HCT116 (cell line): ENCODE measurements around the gene CCDC40. TPM values are rescaled to one million over a fixed set of nuclear protein-coding genes. Genes with fewer than 3 reads are reported as not detected.

Experiments used
- ATAC-seq: fragments of 200-7000 bp; cut with Tn5 transposase; 2 replicates; pipeline ENCODE4 v1.9.1; 2020; ENCODE audit warnings: mild to moderate bottlenecking, moderate library complexity
- BruUV-seq: library from RNA; stranded (reverse); fragments of 400-500 nt; replicated peaks from 2 replicates; lab custom pipeline; 2021; lab: Mats Ljungman, UMichigan
- CTCF ChIA-PET: fragments of 300-600 bp; sonication (Branson Sonifier 250); formaldehyde crosslinking; loops from one replicate; lab custom pipeline; 2021; ENCODE audit warnings: antibody characterized with exemption; lab: Charles Lee
- POLR2A ChIA-PET: fragments of 300-600, 350-600 bp; sonication (Branson Sonifier 250); formaldehyde crosslinking; loops from one replicate; lab custom pipeline; 2021; ENCODE audit warnings: antibody characterized with exemption; lab: Charles Lee
- RAD21 ChIA-PET, 2 experiments: fragments of 300-600 bp; sonication (Branson Sonifier 250); formaldehyde crosslinking; loops; one replicate each; lab custom pipeline; 2023; ENCODE audit warnings: low total read pairs in 2 of 2; ENCODE audit not compliant: uncharacterized antibody in 2 of 2, unreplicated experiment in 2 of 2, low non-redundant PET in 1 of 2; lab: Charles Lee
- DNase-seq: peaks from one replicate; pipeline ENCODE4 v3.0.0-alpha.2; 2010; ENCODE audit warnings: low read depth, low spot score
- H2AFZ ChIP-seq: fragments of 200-600 bp; shearing (Covaris generic), sonication (generic); 2 replicates; pipeline ENCODE4 v1.6.1; 2017; ENCODE audit warnings: low read depth, mixed run types, mixed read lengths, antibody characterized with exemption, low read length; ENCODE audit not compliant: poor library complexity, severe bottlenecking
- H3K27ac ChIP-seq: 2 replicates; pipeline ENCODE4 v1.5.1; 2012; ENCODE audit warnings: low read depth, low read length
- H3K27me3 ChIP-seq: fragments of 200-600 bp; sonication (generic); 2 replicates; pipeline ENCODE4 v1.6.1; 2016; ENCODE audit warnings: mixed run types, low read length, mixed read lengths; ENCODE audit not compliant: insufficient read depth
- H3K36me3 ChIP-seq, 2 experiments: fragments of 200-500 bp in 1 of 2; fragments of 200-600 bp in 1 of 2; sonication (Bioruptor generic) in 1 of 2; sonication (generic) in 1 of 2; 2 replicates each; pipeline versions ENCODE4 v1.5.1 to v1.6.1; 2014 to 2016; ENCODE audit warnings: low read length in 2 of 2, inconsistent platforms in 1 of 2, mixed read lengths in 1 of 2, mixed run types in 1 of 2; ENCODE audit not compliant: insufficient read depth in 2 of 2, control insufficient read depth in 1 of 2
- H3K4me1 ChIP-seq, 2 experiments: fragments of 200-600 bp in 1 of 2; sonication (generic) in 1 of 2; 2 replicates each; pipeline versions ENCODE4 v1.5.1 to v1.6.1; 2012 to 2017; ENCODE audit warnings: low read length in 2 of 2, inconsistent platforms in 1 of 2, mild to moderate bottlenecking in 1 of 2, mixed read lengths in 1 of 2, mixed run types in 1 of 2, moderate library complexity in 1 of 2; ENCODE audit not compliant: insufficient read depth in 2 of 2, control insufficient read depth in 1 of 2
- H3K4me2 ChIP-seq: fragments of 200-600 bp; sonication (generic); 2 replicates; pipeline ENCODE4 v1.6.1; 2017; ENCODE audit warnings: mixed run types, low read length, mixed read lengths
- H3K4me3 ChIP-seq, 2 experiments: fragments of 200-600 bp in 1 of 2; sonication (generic) in 1 of 2; replicated peaks in 1 of 2; 2 replicates each; pipeline ENCODE4 v1.5.1; 2011 to 2016; ENCODE audit warnings: low read length in 2 of 2, control low read depth in 1 of 2, low read depth in 1 of 2, mild to moderate bottlenecking in 1 of 2, mixed read lengths in 1 of 2, mixed run types in 1 of 2
- H3K79me2 ChIP-seq: fragments of 200-600 bp; sonication (generic); 2 replicates; pipeline ENCODE4 v1.6.1; 2017; ENCODE audit warnings: mild to moderate bottlenecking, mixed run types, low read length, moderate library complexity, mixed read lengths; ENCODE audit not compliant: insufficient read depth
- H3K9ac ChIP-seq: fragments of 200-600 bp; sonication (generic); 2 replicates; pipeline ENCODE4 v1.6.1; 2016; ENCODE audit warnings: low read length, mixed read lengths
- H3K9me2 ChIP-seq: fragments of 200-600 bp; sonication (generic), shearing (Covaris generic); 2 replicates; pipeline ENCODE4 v1.6.1; 2017; ENCODE audit warnings: mixed run types, mild to moderate bottlenecking, moderate library complexity; ENCODE audit not compliant: insufficient read depth
- H3K9me3 ChIP-seq, 2 experiments: fragments of 200-500 bp in 1 of 2; fragments of 200-600 bp in 1 of 2; sonication (Bioruptor generic) in 1 of 2; sonication (generic) in 1 of 2; 2 replicates each; pipeline ENCODE4 v1.6.1; 2014 to 2017; ENCODE audit warnings: low read length in 2 of 2, mixed read lengths in 2 of 2, inconsistent platforms in 1 of 2, low read depth in 1 of 2, mild to moderate bottlenecking in 1 of 2, mixed run types in 1 of 2, moderate library complexity in 1 of 2; ENCODE audit not compliant: control insufficient read depth in 1 of 2, insufficient read depth in 1 of 2
- H4K20me1 ChIP-seq: fragments of 200-600 bp; sonication (generic), shearing (Covaris generic); 2 replicates; pipeline ENCODE4 v1.6.1; 2017; ENCODE audit warnings: mixed run types, mild to moderate bottlenecking, moderate library complexity; ENCODE audit not compliant: insufficient read depth
- ATF3 ChIP-seq: IDR thresholded peaks from 2 replicates; pipeline ENCODE4 v1.6.1; 2012
- CBX3 ChIP-seq: IDR thresholded peaks from 2 replicates; pipeline ENCODE4 v1.6.1; 2012; ENCODE audit warnings: low read depth
- CEBPB ChIP-seq: IDR thresholded peaks from 2 replicates; pipeline ENCODE4 v1.6.1; 2012; ENCODE audit warnings: low read depth
- EGR1 ChIP-seq: IDR thresholded peaks from 2 replicates; pipeline ENCODE4 v1.6.1; 2012; ENCODE audit warnings: low read depth
- ELF1 ChIP-seq: IDR thresholded peaks from 2 replicates; pipeline ENCODE4 v1.6.1; 2012; ENCODE audit warnings: low read depth, borderline replicate concordance
- EZH2phosphoT487 ChIP-seq: fragments of 200-600 bp; IDR thresholded peaks from 2 replicates; pipeline ENCODE4 v1.6.1; 2018; ENCODE audit warnings: antibody characterized with exemption, borderline replicate concordance
- JUND ChIP-seq: IDR thresholded peaks from 2 replicates; pipeline ENCODE4 v1.6.1; 2012
- MAX ChIP-seq: IDR thresholded peaks from 2 replicates; pipeline ENCODE4 v1.6.1; 2012
- POLR2A ChIP-seq: IDR thresholded peaks from 2 replicates; pipeline ENCODE4 v1.7.0; 2011; ENCODE audit warnings: borderline replicate concordance; ENCODE audit not compliant: insufficient read depth, insufficient read length; ENCODE audit errors: extremely low read depth
- POLR2AphosphoS5 ChIP-seq: IDR thresholded peaks from 2 replicates; pipeline ENCODE4 v1.6.1; 2011; ENCODE audit warnings: mild to moderate bottlenecking, low read depth, low read length, moderate library complexity
- RAD21 ChIP-seq: IDR thresholded peaks from 2 replicates; pipeline ENCODE4 v1.6.1; 2012; ENCODE audit warnings: low read depth, mild to moderate bottlenecking
- SP1 ChIP-seq: IDR thresholded peaks from 2 replicates; pipeline ENCODE4 v1.6.1; 2012; ENCODE audit warnings: low read depth
- SRF ChIP-seq: IDR thresholded peaks from 2 replicates; pipeline ENCODE4 v1.6.1; 2012; ENCODE audit warnings: low read depth
- TCF7L2 ChIP-seq: IDR thresholded peaks from 2 replicates; pipeline ENCODE4 v1.7.0; 2011; ENCODE audit warnings: borderline replicate concordance, inconsistent platforms; ENCODE audit not compliant: insufficient read depth, insufficient read length; ENCODE audit errors: extremely low read depth
- YY1 ChIP-seq: IDR thresholded peaks from 2 replicates; pipeline ENCODE4 v1.6.1; 2011; ENCODE audit warnings: low read length, low read depth, moderate library complexity, mild to moderate bottlenecking; ENCODE audit not compliant: insufficient replicate concordance; ENCODE audit errors: extremely low read depth
- ZBTB33 ChIP-seq: IDR thresholded peaks from 2 replicates; pipeline ENCODE4 v1.6.1; 2011; ENCODE audit warnings: mild to moderate bottlenecking, low read length, moderate library complexity; ENCODE audit not compliant: insufficient replicate concordance; ENCODE audit errors: extremely low read depth
- ZNF274 ChIP-seq: fragments of 200-500 bp; sonication (Bioruptor generic); IDR thresholded peaks from 2 replicates; pipeline ENCODE4 v1.6.1; 2014; ENCODE audit warnings: mild to moderate bottlenecking, low read depth, low read length, inconsistent platforms
- intact Hi-C: fragments of 100-400 bp; cut with micrococcal nuclease; formaldehyde crosslinking; loops from 2 replicates; pipeline ENCODE4 v1.10.0; 2022
- total RNA-seq: library from RNA; stranded (reverse); gene quantifications from one replicate; pipeline ENCODE4 v1.2.1, GENCODE V29; 2021; ENCODE audit not compliant: unreplicated experiment
- TF ChIP-seq, protein P1 (sequence below), 3 experiments: fragments of 200-600 bp in 1 of 3; sonication (generic) in 1 of 3; IDR thresholded peaks in 2 of 3; conservative IDR thresholded peaks in 1 of 3; 2 replicates each; pipeline ENCODE4 v1.5.1; 2012 to 2017; ENCODE audit warnings: low read depth in 2 of 3, low read length in 2 of 3, antibody characterized with exemption in 1 of 3, borderline replicate concordance in 1 of 3, control low read depth in 1 of 3, mild to moderate bottlenecking in 1 of 3, mixed read lengths in 1 of 3, mixed run types in 1 of 3, moderate library complexity in 1 of 3; ENCODE audit not compliant: insufficient read depth in 1 of 3
- TF ChIP-seq, protein P2 (sequence below): IDR thresholded peaks from 2 replicates; pipeline ENCODE4 v1.6.1; 2012; ENCODE audit warnings: low read depth

CCDC40 gene
- total RNA-seq, 1 experiment from 2014 or later = 10.3 TPM

DNA sequence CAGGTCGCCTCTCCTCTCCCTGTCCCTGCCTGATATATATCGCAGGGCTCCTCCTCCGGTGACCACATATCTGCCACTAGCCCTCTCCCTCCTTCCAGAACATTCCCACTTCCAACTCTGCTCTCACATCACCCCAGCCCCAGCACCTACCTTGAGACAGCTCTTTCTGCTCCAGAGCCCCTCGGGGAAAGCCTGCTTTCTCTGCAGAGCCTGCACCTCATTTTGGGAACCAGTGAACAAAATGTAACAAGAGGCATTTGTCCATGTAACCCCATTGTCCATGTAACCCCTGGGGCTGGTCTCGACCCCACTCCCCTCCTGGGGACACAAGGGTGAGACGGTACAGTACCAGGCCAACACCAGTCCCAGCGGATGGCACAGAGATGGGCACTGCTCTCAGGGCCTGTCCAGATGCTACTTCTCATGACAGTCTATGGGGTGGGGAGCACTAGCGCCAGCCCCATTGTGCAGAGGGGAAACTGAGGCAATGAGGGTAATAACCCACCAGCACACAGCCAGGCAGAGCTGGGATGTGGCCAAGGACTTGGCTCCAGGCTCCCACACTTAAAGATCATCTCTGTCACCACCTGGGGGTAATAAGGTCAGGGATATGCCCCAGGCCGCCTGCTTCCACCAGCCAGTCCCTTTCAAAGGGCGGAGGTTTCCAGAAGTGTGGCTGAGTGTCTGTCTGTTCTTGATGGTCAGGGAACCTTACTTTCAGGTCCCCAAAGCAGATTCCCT, 43.6 kb upstream of the CCDC40 start:
- TF ChIP-seq ZBTB33 = no peak
- no peak for TF ChIP-seq YY1
- no peak for TF ChIP-seq RAD21
- TF ChIP-seq ELF1 = no peak
- TF ChIP-seq, protein P1, sequence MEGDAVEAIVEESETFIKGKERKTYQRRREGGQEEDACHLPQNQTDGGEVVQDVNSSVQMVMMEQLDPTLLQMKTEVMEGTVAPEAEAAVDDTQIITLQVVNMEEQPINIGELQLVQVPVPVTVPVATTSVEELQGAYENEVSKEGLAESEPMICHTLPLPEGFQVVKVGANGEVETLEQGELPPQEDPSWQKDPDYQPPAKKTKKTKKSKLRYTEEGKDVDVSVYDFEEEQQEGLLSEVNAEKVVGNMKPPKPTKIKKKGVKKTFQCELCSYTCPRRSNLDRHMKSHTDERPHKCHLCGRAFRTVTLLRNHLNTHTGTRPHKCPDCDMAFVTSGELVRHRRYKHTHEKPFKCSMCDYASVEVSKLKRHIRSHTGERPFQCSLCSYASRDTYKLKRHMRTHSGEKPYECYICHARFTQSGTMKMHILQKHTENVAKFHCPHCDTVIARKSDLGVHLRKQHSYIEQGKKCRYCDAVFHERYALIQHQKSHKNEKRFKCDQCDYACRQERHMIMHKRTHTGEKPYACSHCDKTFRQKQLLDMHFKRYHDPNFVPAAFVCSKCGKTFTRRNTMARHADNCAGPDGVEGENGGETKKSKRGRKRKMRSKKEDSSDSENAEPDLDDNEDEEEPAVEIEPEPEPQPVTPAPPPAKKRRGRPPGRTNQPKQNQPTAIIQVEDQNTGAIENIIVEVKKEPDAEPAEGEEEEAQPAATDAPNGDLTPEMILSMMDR (IDR thresholded peaks at IDR 0.05 in 2 of 3, conservative IDR thresholded peaks at IDR 0.05 in 1 of 3; ENCODE audit: borderline replicate concordance in 1 of 3, insufficient read depth in 1 of 3, low read depth in 2 of 3, low read length in 2 of 3) = no peak
- TF ChIP-seq POLR2AphosphoS5 = no peak
- no peak for TF ChIP-seq CEBPB
- TF ChIP-seq, protein P2, sequence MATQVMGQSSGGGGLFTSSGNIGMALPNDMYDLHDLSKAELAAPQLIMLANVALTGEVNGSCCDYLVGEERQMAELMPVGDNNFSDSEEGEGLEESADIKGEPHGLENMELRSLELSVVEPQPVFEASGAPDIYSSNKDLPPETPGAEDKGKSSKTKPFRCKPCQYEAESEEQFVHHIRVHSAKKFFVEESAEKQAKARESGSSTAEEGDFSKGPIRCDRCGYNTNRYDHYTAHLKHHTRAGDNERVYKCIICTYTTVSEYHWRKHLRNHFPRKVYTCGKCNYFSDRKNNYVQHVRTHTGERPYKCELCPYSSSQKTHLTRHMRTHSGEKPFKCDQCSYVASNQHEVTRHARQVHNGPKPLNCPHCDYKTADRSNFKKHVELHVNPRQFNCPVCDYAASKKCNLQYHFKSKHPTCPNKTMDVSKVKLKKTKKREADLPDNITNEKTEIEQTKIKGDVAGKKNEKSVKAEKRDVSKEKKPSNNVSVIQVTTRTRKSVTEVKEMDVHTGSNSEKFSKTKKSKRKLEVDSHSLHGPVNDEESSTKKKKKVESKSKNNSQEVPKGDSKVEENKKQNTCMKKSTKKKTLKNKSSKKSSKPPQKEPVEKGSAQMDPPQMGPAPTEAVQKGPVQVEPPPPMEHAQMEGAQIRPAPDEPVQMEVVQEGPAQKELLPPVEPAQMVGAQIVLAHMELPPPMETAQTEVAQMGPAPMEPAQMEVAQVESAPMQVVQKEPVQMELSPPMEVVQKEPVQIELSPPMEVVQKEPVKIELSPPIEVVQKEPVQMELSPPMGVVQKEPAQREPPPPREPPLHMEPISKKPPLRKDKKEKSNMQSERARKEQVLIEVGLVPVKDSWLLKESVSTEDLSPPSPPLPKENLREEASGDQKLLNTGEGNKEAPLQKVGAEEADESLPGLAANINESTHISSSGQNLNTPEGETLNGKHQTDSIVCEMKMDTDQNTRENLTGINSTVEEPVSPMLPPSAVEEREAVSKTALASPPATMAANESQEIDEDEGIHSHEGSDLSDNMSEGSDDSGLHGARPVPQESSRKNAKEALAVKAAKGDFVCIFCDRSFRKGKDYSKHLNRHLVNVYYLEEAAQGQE = no peak
- TF ChIP-seq EZH2phosphoT487 = no peak
- TF ChIP-seq ATF3 = no peak
- TF ChIP-seq CBX3 = no peak
- TF ChIP-seq MAX = no peak
- no peak for TF ChIP-seq JUND
- TF ChIP-seq EGR1 = no peak
- no peak for TF ChIP-seq ZNF274
- TF ChIP-seq TCF7L2 = no peak
- TF ChIP-seq POLR2A = no peak
- TF ChIP-seq SP1 = no peak
- TF ChIP-seq SRF = no peak
- TF ChIP-seq, all 23 proteins: peak for 0
- no peaks in the 10 kb centered on the region for H3K36me3 ChIP-seq
- H3K9ac ChIP-seq = no peak overlapping the region
- intact Hi-C loops = no loop called here
- DNase-seq (no peak), ATAC-seq (no peak)
- H3K79me2 ChIP-seq = no peaks in the 10 kb centered on the region
- H3K4me3 ChIP-seq = no peak overlapping the region
- H3K9me2 ChIP-seq = no peaks in the 10 kb centered on the region
- CTCF ChIA-PET = interaction anchor here (0.8 to 4.6 kb wide), 8 partner anchors 13 to 251 kb away, joined by 3 to 37 read pairs (median 6); partner anchors contain the start of gene CBX4
- POLR2A ChIA-PET = interaction anchor here (0.6 kb wide), 1 partner anchor 171 kb away, joined by 3 read pairs; no protein-coding TSS in a partner anchor
- no TSS peak for BruUV-seq
- no peaks in the 10 kb centered on the region for H4K20me1 ChIP-seq
- no peak overlapping the region for H2AFZ ChIP-seq
- H3K4me2 ChIP-seq = no peak overlapping the region
- no peaks in the 10 kb centered on the region for H3K27me3 ChIP-seq
- no peak overlapping the region for H3K27ac ChIP-seq
- RAD21 ChIA-PET = interaction anchor here in 1 of 2 experiments (1.2 kb wide), 1 partner anchor 184 kb away, joined by 3 read pairs; no protein-coding TSS in a partner anchor
- no peaks in the 10 kb centered on the region for H3K9me3 ChIP-seq
- peaks cover 36 to 42% of the 10 kb centered on the region in 2 experiments for H3K4me1 ChIP-seq
